HEK293 (cell line): ENCODE data around the gene KRTAP5-7.

ENCODE experiments used
- CTCF ChIA-PET: fragments of 350-600 bp; formaldehyde crosslinking; extraction: SDS; loops from one replicate; lab custom pipeline; 2021; ENCODE audit warnings: antibody characterized with exemption; lab: Yijun Ruan, JAX
- POLR2A ChIA-PET: fragments of 300-600 bp; formaldehyde crosslinking; extraction: SDS; loops from one replicate; lab custom pipeline; 2020; ENCODE audit warnings: antibody characterized with exemption, inconsistent platforms; lab: Yijun Ruan, JAX
- H3K27ac ChIP-seq: fragments of 200-500 bp; sonication (Bioruptor generic); 2 replicates; pipeline ENCODE4 v1.5.1; 2014; ENCODE audit warnings: low read depth, low read length, control low read depth, inconsistent platforms; ENCODE audit errors: extremely low read depth
- H3K36me3 ChIP-seq, 2 experiments: fragments of 200-500 bp in 1 of 2; sonication (Bioruptor generic) in 1 of 2; 1 replicate in 1 of 2; 2 replicates in 1 of 2; pipeline ENCODE4 v1.5.1; 2014 to 2017; ENCODE audit warnings: inconsistent platforms in 2 of 2, low read length in 2 of 2; ENCODE audit not compliant: control insufficient read depth in 2 of 2, insufficient read depth in 1 of 2
- H3K4me1 ChIP-seq: fragments of 200-500 bp; sonication (Bioruptor generic); 2 replicates; pipeline ENCODE4 v1.5.1; 2014; ENCODE audit warnings: mild to moderate bottlenecking, low read length, inconsistent platforms; ENCODE audit not compliant: control insufficient read depth, insufficient read depth
- H3K4me3 ChIP-seq: 2 replicates; pipeline ENCODE4 v1.5.1; 2011; ENCODE audit warnings: low read depth, mild to moderate bottlenecking, control low read depth, low read length, moderate library complexity
- H3K9me3 ChIP-seq: fragments of 200-500 bp; sonication (Bioruptor generic); 2 replicates; pipeline ENCODE4 v1.5.1; 2014; ENCODE audit warnings: low read depth, low read length, inconsistent platforms; ENCODE audit not compliant: control insufficient read depth, insufficient read depth
- BCL6B ChIP-seq: fragments of 450-650 bp; formaldehyde crosslinking; IDR thresholded peaks from 2 replicates; pipeline ENCODE4 v1.5.1; 2017; ENCODE audit warnings: missing biosample characterization, missing genetic modification characterization
- PRDM6 ChIP-seq: fragments of 450-650 bp; formaldehyde crosslinking; IDR thresholded peaks from 2 replicates; pipeline ENCODE4 v1.5.1; 2017; ENCODE audit warnings: missing biosample characterization, missing genetic modification characterization
- REPIN1 ChIP-seq: fragments of 450-650 bp; formaldehyde crosslinking; IDR thresholded peaks from 2 replicates; pipeline ENCODE4 v1.5.1; 2017; ENCODE audit warnings: missing biosample characterization, missing genetic modification characterization, low read depth
- SCRT2 ChIP-seq: fragments of 450-650 bp; formaldehyde crosslinking; IDR thresholded peaks from 2 replicates; pipeline ENCODE4 v1.5.1; 2016; ENCODE audit warnings: missing biosample characterization, missing genetic modification characterization
- ZFHX2 ChIP-seq: fragments of 450-650 bp; formaldehyde crosslinking; conservative IDR thresholded peaks from 2 replicates; pipeline ENCODE4 v1.5.1; 2016; ENCODE audit warnings: missing biosample characterization, missing genetic modification characterization
- ZNF146 ChIP-seq: fragments of 450-650 bp; formaldehyde crosslinking; IDR thresholded peaks from 2 replicates; pipeline ENCODE4 v1.5.1; 2016; ENCODE audit warnings: missing biosample characterization, missing genetic modification characterization
- ZNF26 ChIP-seq: fragments of 450-650 bp; formaldehyde crosslinking; IDR thresholded peaks from 2 replicates; pipeline ENCODE4 v1.5.1; 2016; ENCODE audit warnings: missing biosample characterization, missing genetic modification characterization
- ZNF266 ChIP-seq: fragments of 450-650 bp; formaldehyde crosslinking; IDR thresholded peaks from 2 replicates; pipeline ENCODE4 v1.5.1; 2016; ENCODE audit warnings: missing biosample characterization, missing genetic modification characterization, low read depth
- ZNF600 ChIP-seq: fragments of 450-650 bp; formaldehyde crosslinking; IDR thresholded peaks from 2 replicates; pipeline ENCODE4 v1.5.1; 2016; ENCODE audit warnings: missing biosample characterization, missing genetic modification characterization
- ZNF785 ChIP-seq: fragments of 450-650 bp; formaldehyde crosslinking; IDR thresholded peaks from 2 replicates; pipeline ENCODE4 v1.5.1; 2016; ENCODE audit warnings: missing biosample characterization, missing genetic modification characterization
- ZNF792 ChIP-seq: fragments of 450-650 bp; formaldehyde crosslinking; IDR thresholded peaks from 2 replicates; pipeline ENCODE4 v1.5.1; 2016; ENCODE audit warnings: missing biosample characterization, missing genetic modification characterization
- ZSCAN18 ChIP-seq: fragments of 450-650 bp; formaldehyde crosslinking; IDR thresholded peaks from 2 replicates; pipeline ENCODE4 v1.5.1; 2016; ENCODE audit warnings: missing biosample characterization, missing genetic modification characterization

KRTAP5-7 gene

GRCh38 chr11:71482746-71483364 is 44.2 kb upstream of the KRTAP5-7 start (continued):
- TF ChIP-seq ZNF600 (no peak), ZNF266 (tag by site-specific recombination) (no peak), ZNF26 (no peak), SCRT2 (tag by site-specific recombination) (no peak), ZSCAN18 (no peak), ZNF792 (tag by site-specific recombination) (no peak)

- Histone ChIP-seq H3K27ac (no peak overlapping the region), H3K4me3 (no peak overlapping the region), H3K9me3 (no peaks in the 10 kb centered on the region), H3K36me3 (peaks cover 4 to 70% of the 10 kb centered on the region in 2 experiments; a peak in 2 of 3 replicates), H3K4me1 (no peaks in the 10 kb centered on the region)
- ChIA-PET POLR2A (interaction anchor here (0.6 kb wide), 1 partner anchor 31 kb away, joined by 3 read pairs; the partner anchor contains the start of gene NADSYN1), CTCF (no interaction called here)
- TF ChIP-seq ZNF266 (tag by site-specific recombination) (no peak), REPIN1 (tag by site-specific recombination) (no peak), BCL6B (no peak), ZNF146 (tag by site-specific recombination) (peak; percentile 92)
These were observed 43.4 kb upstream of the KRTAP5-7 start for GRCh38 chr11:71483692-71484091.

GRCh38 chr11:71484248-71485062 is 42.6 kb upstream of the KRTAP5-7 start:
- ChIA-PET CTCF (no interaction called here), POLR2A (interaction anchor here (0.6 kb wide), 1 partner anchor 32 kb away, joined by 3 read pairs; the partner anchor contains the start of gene NADSYN1)
- H3K4me1 ChIP-seq, result no peaks in the 10 kb centered on the region
- H3K9me3 ChIP-seq, result no peaks in the 10 kb centered on the region
- H3K4me3 ChIP-seq, result no peak overlapping the region
- peaks cover 4 to 65% of the 10 kb centered on the region in 2 experiments; a peak in 2 of 3 replicates for H3K36me3 ChIP-seq
- H3K27ac ChIP-seq, result no peak overlapping the region
- TF ChIP-seq ZNF785 (tag by site-specific recombination) (no peak), ZFHX2 (0 out of 2 replicates have a peak, but pooled peaks have one; percentile 6)

GRCh38 chr11:71485063-71485399 is 42.0 kb upstream of the KRTAP5-7 start:
- TF ChIP-seq PRDM6 (tag by site-specific recombination), result no peak
- ChIA-PET POLR2A (no interaction called here), CTCF (no interaction called here)
- no peaks in the 10 kb centered on the region for H3K4me1 ChIP-seq
- peaks cover 4 to 65% of the 10 kb centered on the region in 2 experiments; a peak in 2 of 3 replicates for H3K36me3 ChIP-seq
- no peak overlapping the region for H3K4me3 ChIP-seq
- H3K9me3 ChIP-seq, result no peaks in the 10 kb centered on the region
- no peak overlapping the region for H3K27ac ChIP-seq
